ENCODE measurements around the gene CMIP. TPM values are rescaled to one million over a fixed set of nuclear protein-coding genes. Genes with fewer than 3 reads are reported as not detected.
A peak's percentile ranks its signal among the peaks of the same experiment; 100 is the strongest.

Gene CMIP
- total RNA-seq, 1 experiment from 2014 or later: 9.5 TPM

DNA sequence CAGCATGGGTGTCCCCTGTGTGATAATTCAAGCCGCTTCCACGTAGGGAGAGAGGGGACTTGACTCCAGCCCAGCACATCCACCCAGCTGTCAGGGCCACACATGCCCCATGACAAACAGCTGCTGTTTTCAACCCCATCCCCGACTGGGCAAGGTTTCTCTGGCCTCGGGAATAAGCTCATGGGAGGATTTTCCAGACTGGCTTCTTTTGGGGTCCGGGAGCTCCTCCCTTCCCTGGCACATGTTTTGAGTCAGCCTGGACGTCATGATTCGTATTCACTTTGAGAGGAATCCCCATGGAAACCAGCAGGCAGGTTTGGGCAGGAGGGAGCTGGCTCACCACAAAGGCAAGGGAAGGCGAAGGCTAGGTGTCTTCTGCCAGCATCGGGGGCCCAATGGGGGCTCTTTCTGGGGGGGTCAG, 156.4 kb downstream of the CMIP start:
- peak; percentile 54 for DNase-seq (ENCODE audit: low read depth)

DNA sequence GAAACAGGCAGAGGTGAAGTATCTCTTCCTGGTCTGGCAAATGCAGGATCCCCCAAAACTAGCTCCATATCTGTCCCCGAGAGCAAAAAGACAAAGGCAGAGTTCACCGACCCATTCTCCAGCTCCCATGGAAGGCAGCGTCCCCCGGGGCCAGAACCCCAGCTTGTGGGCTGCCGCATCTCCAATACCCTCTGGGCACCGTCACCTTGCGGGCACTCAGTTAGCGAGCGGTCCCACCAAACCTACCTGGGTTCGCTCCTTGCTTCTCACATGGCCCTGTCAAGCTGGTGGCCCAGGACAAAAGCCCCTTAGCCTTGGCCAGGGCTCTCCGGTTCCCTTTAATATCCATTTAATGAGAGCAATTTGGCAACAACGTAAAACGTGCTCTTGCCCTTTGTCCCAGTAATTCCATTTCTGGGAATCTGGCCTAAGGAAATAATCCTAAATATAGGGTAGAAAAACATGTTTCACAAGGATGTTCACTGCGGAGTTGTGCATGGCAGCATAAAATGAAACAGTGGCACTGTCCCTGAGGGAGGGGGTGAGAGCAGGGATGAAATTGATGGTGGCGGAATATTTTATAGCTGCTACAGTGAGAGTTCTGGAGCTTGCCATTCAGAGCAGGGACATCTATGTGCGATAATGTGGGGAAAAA, 157.1 kb downstream of the CMIP start:
- no peak for DNase-seq (ENCODE audit: low read depth)

DNA sequence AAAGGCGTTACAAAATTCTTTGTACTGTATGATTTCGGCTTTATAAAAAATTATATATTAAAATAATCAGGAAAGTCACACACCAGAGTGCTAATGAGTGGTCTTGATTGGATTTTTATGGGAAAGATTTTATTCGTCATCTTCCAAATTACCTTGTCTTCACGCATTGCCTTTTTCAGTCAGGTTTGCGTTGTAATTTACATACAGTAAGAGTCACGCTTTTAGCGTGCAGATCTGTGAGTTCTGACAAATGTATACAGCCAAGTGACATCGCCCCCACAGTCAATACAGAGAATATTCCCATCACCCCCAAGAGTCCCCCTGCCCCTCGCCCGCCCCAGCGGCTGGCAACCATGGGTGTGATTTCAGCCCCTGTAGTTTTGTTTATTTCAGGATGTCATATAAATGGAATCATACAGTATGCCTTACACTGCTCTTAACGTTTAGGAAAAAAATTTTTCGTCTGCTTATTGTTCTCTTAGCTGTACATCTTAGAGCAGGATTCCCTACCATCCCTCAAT, 157.7 kb downstream of the CMIP start:
- DNase-seq (ENCODE audit: low read depth): no peak

DNA sequence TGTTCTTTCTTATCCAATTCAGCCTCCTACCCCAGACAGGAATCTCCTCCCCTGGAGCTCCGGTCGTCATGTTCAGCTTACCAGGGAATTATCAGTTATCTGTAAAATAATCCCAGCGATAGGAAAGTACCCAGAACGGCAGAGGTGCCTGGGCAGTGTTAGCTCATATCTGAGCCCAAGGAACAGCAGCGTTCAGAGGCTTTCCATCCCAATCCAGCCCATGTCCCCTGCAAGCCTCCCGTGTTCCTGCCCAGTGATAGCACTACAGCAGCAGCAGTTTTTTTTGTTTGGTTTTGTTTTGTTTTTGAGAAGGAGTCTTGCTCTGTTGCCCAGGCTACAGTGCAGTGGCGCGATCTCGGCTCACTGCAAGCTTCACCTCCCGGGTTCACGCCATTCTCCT, 158.2 kb downstream of the CMIP start:
- no peak for DNase-seq (ENCODE audit: low read depth)

DNA sequence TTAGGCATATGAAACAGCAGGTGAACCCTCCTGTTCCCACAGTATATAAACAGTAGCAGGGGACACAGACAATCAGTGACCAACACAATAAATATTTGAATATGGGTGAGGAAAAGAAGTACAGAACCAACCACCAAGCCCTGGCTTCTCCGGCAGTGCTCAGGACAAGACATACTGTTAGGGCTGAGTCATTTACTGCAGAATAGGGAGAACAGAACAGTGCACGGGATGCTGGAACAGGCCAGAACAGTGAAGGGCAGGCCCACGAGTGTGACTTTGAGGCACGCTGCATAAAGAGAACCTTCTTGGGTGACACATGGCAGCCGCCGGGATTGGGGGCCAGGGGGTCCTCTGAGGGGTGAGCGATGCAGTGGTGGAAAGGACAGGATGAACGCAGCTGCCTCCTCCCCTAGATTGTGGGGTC, 160.4 kb downstream of the CMIP start:
- peak; percentile 78 for DNase-seq (ENCODE audit: low read depth)

DNA sequence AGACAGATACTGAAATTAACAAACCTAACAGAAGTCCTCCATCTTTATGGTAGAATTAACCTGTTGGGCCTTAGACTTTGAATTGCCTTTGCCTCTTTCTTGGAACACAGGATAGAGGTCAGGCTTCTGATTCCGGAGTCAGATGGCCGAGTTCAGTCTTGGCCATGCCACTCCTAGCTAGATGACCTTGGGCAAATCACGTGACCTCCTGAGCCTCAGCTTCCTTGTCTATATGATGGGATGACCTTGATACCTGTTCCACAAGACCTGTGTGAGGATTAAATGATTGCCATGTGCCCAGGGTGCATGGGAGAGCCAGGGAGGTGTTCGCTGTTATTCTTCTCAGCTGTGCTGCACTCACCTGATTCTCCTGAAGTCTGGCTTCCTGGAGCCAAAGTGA, 161.4 kb downstream of the CMIP start:
- DNase-seq (ENCODE audit: low read depth): no peak

DNA sequence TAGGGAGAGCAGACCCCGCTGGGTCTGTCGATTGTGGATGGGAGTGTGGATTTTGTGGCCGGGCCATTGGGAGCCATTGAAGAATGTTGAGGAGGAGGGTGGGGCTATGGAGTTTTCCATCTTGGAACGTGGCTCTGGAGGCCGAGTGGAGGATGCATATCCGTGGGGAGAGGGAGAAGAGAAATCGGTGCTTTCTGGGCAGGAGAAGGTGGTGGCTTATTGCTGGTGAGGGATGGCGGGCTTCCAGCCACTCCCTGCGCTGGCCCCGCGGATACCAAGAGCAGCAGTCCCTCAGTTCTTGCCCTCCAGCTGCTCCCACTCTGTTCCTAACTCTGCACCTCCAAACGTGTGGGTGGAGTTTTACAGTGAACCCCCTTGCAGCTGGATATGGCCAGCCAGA, 162.4 kb downstream of the CMIP start:
- DNase-seq (ENCODE audit: low read depth): no peak

DNA sequence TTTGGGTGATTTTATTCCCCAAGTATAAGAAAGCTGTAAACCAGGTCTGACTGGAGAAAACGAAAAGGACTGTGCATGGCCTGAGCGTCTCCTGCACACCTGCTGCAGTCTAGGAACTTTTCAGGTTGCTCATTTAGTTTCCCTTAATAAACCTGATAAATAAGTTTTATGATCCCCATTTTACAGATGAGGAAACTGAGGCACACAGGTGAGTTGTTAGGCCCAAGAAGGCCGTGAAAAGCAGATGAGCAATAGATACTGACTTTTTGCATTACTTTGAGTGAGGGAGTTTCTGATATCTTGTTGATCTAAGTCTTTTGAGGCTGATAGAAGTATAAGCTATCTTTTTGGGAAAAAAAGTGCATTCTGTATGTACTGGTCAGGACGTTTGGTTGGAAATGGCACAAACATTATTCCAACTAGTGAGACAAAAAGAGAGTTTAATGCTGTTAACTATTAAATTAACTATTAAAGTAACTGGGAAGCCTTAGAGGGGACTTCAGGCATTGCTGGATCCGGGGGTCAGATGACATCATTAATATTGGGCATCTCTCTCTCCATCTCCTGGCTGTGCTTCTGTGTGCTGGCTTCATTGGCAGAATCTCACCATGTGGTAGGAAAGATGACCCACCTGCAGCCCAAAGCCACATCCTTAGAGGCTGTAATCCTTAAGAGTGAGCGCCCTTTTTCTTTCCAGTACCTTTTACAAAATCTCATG, 163.4 kb downstream of the CMIP start:
- no peak for DNase-seq (ENCODE audit: low read depth)

DNA sequence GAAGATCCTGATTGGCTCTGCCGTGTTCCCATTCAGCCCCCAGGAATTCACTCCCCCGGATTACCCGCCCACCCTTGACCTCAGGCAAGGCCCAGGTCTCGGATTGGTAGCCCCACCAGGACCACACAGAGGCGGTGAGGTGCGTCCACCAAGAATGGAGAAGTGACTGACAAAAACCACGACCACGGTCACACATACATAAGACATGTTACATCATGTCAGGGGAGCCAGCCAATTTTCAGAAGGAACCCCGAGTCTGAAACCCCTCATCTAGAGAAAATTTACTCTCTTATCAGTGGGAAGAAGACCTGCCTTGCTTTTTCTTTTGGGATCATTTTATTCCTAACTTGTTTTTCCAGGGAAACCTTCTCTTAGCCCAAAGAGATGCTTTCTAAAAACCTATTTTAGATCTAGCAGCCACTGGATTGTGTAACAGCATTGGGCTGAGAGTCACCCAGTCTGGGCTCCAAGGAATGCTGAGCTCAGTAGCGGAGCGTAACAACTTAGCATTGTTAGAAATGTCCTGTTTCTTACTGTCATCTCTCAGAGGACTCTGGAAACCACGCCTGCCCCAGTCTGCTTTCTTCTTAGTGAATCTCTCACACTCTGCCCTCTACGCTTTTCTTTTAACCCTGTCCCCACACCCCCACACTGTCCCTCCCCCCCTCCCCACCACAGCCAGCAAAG, 164.1 kb downstream of the CMIP start:
- no peak for DNase-seq (ENCODE audit: low read depth)

DNA sequence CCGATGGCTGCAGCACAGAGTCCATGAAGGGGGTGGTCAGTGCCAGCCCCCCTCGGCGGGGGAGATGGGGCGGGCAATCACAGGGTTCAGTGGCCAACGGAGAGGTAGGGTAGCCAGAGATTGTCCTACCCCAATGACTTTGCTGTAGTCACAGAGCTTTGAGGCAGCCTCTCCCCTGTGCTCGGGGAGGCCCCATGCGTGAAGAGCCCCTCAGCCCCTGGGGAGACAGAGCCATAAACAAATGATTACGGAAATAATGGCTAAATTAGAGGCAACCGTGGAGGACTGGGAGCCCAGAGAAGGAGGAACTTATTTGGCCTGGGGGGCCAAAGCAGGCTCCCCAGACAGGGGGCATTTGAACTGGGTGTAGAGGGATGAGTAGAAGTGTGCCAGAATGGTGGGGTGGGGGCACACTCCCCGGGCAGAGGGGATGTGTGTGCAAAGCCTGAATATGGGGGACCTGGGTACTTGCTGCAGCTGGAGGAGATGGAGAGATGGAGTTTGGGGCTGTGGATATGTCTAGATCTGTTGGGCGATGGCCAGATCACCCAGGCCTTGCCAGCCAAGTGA, 164.8 kb downstream of the CMIP start:
- DNase-seq (ENCODE audit: low read depth): no peak

DNA sequence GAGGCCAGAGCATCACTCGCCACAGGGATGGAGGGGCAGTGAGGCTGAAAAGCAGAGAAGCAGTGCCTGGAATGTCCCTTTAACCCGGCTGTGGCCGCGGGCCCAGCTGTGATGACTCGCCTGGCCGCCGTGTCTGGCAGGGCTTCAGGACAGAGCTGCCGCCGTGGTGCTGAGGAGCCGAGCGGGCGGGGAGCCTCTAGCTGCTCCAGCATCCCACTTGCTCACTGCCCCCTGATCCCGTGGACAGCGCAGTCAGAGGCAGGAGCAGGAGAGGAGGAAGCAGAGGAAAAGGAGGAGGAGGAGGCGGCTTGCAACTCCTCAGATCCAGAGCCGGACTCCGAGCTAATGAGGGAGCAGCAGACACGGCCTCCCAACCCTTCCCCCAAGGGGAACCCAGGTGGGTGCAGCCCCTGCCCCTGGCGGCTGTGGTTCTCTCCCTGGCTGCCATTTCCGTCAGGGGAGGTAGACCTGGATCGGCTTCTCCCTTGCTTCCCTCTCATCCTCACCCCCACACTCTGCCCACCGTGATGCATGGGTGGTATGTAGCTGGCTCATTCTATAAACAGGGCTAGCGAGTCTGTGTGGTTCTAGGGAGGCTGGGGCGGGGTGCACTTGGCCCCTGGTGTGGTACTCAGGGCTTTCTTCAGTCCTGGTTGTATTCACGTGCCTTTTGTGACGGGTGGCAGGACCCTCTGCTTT, 165.7 kb downstream of the CMIP start:
- DNase-seq (ENCODE audit: low read depth): peak; percentile 66

DNA sequence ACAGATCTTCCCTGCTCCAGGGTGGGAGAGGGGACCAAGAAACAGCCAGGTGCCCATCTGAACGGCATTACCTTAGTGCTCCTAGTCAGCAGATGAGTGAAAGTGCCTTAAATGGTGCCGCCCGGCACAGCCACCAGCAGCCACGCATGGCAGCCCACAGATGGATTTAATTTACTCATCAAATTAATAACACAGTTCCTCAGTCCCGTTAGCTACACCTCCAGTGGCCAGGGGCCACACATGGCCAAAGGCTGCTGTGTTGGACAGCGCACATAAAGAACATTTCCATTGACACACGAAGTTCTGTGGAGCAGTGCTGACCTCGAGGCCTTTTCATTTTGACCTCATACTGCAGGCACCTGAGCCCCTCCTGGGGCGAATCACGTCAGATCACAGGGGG, 166.3 kb downstream of the CMIP start:
- no peak for DNase-seq (ENCODE audit: low read depth)

DNA sequence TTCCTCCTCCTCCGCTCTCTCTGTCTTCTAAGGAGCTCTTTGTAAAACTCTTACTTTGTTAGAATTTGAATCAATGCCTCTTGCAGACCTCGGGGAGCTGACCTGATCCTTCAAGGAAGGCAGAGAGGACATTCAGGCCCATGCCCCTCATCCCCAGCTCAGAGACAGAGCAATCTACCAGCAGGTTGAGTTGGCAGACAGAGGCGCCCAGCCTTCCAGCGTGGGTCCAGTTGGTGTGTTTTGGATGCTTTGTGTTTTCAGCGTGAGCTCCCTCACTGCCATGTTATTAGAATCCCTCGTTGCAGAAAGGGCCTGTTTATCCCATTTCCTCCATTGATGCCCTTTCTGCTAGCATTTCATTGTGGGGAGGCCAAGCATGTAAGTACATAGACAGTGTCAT, 167.1 kb downstream of the CMIP start:
- DNase-seq (ENCODE audit: low read depth): no peak

DNA sequence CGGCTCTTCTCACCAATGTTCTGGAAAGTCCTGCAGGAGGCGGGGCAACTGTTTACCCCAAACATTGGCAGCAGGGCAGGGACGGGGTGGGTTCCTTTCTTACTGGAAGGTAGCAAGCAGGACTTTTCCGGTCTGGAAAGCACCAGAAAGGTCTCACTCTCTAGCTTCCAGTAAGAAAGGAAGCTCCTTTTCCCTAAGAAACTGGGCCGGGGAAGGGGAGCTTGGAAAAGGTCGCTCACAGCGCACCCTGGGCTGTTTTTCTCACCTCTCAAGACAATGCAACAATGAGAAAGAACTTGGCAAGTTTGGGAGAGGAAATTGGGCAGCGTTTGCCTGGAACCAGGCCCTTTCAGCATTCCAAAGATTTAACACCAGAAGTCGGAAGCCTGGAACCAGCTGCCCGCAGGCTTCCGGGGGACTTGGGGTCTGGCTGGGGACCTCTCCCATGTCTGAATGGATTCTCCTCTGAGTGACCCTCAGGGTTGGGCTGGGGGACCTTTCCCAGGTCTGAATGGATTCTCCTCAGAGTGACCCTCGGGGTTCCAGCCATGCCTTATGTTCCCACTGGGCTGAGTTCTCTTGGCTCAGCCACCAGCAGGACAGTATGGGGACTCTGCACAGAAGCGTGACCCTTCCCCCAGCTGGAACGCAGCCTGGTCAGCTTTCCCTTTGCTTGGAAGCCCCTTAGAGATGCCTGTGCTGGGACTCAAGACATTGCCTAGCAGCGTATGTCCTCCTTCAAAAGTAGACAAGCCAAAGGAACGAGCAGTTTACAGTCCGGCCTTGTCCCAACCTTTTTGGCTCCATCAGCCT, 167.9 kb downstream of the CMIP start:
- DNase-seq (ENCODE audit: low read depth): no peak

DNA sequence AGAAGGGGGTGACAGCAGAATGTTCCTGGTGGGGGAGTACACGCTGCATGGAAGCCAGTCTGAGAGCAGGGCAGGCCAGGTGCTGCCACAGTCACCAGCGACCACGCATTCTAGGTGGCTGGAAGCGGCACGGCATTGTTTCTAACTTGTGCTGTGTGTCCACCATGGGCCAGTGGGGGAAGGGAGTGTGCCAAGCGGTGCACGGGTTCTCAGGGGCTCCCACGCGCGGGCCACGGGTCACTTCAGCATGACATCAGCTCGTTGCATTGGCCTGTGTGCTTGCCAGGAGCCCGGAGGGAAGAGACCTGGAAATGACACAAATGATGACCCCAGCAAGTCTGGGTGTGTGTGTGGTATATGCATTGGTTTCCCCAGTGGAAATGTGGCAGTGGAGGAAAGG, 169.6 kb downstream of the CMIP start:
- no peak for DNase-seq (ENCODE audit: low read depth)

DNA sequence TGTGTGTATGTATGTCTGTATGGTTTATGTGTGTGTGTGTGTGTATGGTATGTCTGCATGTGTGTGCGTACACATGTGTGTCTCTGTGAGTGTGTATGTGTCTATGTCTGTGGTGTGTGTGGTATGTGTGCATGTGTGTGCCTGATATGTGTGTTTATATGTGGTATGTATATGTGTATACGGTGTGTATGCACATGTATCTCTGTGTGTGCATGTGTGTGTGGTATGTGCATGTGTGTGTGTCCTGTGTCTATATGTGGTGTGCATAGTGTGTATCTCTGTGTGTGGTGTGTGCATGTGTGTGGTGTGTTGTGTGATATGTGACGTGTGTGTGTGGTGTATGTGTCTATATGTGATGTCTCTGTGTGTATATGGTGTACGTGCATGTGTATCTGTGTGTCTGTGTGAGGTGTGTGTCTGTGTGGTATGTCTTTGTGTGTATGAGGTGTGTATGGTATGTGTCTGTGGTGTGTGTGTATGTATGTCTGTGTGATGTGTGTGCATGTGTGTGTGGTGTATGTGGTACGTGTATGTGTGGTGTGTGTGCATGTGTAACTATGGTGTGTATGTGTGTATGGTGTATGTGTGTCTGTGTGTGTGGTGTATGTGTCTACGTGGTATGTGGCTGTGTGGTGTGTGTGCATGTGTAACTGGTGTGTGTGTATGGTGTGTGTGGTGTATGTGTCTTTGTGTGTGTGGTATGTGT, 170.2 kb downstream of the CMIP start:
- DNase-seq (ENCODE audit: low read depth): no peak

DNA sequence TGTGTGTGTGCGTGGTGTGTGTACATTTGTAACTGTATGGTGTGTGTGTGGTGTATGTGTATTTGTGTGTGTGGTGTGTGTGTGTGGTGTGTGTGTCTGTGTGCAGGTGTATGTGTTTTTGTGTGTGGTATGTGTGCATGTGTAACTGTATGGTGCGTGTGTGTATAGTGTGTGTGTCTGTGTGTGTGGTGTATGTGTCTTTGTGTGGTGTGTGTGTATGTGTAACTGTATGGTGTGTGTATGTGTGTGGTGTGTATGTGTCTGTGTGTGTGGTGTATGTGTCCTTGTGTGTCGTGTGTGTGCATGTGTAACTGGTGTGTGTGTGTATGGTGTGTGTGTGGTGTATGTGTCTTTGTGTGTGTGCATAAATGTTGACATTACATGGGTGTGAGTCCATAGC, 170.8 kb downstream of the CMIP start:
- DNase-seq (ENCODE audit: low read depth): no peak

DNA sequence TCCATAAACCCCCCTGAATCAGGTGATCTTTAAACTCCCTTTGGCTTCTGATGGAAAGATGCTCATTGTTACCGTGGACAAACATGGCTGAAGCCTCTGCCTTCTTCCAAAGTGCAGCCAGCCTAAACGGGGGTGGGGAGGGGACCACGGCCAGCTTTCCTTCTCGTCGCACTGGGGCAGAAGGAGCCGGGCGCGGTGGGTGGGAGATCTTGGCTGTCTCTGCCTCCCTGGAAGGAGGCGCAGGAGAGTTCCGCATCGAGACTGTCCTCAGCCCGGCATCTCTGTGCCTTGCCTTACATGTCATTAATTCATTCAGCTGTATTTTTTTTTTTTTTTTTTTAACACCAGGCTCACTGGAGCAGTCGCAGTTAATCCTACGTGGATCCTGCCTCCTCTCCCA, 171.2 kb downstream of the CMIP start:
- no peak for DNase-seq (ENCODE audit: low read depth)

DNA sequence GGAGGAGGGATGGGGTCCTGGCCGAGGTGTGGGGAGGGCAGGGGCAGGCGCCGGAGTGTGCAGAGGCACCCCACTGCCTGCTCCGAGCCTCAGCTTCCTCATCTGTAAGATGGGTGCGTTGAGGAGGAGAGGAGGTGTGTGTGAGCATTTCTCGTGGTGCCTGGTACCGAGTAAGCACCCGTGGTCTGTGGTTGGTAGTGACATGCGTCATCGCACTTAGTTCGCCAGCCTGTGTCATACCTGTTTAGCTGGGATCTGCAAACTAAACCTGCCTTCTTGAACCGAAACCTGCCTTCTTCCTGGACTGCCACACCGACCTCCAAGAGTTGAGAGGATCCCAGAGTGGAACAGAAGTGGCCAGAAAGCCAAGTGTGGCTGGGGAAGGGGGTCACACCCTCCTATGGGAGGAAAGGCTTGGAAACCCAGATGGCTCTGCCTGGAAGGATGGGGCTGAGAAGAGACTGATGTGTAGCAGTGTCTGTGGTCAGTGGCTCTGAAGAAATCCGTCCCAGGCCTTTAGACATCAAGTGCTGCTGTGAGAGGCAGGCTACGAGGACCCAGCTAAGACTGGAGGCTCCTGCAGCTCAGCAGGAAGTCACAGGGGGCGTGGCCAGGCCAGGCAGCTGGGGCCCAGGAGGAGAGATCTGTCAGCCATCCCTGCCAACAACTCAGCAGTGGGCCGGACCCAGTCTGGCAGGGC, 171.9 kb downstream of the CMIP start:
- no peak for DNase-seq (ENCODE audit: low read depth)
